ENCODE data around the gene EHMT1. TPM values are rescaled to one million over a fixed set of nuclear protein-coding genes. Genes with fewer than 3 reads are reported as not detected.

The EHMT1 gene
- total and polyA plus RNA-seq, 2 of the 8 experiments (the other 6 are each of a cell fraction or from before 2014, with no cell fraction given) = 95.7 to 163 TPM

DNA sequence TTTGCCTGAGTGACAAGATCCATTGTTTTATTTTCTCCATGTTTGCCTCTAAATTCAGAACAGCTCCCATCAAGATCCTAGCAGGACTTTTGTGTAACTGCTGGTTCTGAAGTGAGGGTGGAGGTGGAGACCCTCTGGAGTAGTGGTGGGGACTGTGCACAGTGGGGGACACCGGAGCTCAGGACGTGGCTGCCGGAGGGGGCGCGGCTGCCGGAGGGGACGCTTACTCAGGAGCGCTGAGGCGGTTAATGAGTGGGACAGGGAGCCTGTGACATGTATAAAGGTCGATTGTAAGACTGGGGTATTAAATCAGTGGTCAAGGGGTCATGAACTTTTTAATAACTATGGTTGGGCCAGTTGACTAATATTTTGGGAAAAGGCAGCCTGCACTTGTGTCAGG, 131.8 kb downstream of the EHMT1 start:
- Histone ChIP-seq H3K36me3 (ENCODE audit: control insufficient read depth in 2 of 4, insufficient read depth in 4 of 4, low read length in 3 of 4) (peaks cover 6 to 26% (median 14%) of the 10 kb centered on the region in 4 experiments; a peak in 7 of 8 replicates), H3K79me1 (ENCODE audit: low read depth, low read length) (peaks cover 4% of the 10 kb centered on the region), H2BK120ac (replicated peaks; ENCODE audit: low read depth, low read length) (no peak overlapping the region), H3K18ac (ENCODE audit: extremely low read depth, low read length) (no peak overlapping the region), H3K27ac (ENCODE audit: low read depth, low read length) (no peak overlapping the region), H4K20me1 (replicated peaks in 1 of 2; ENCODE audit: control insufficient read depth in 1 of 2, insufficient read depth in 2 of 2, low read length in 2 of 2) (peaks cover 2 to 3% of the 10 kb centered on the region in 2 experiments), H3K23ac (ENCODE audit: insufficient read length) (no peak overlapping the region), H3K9me3 (ENCODE audit: insufficient read depth in 2 of 2, low read depth in 1 of 2, low read length in 1 of 2) (no peaks in the 10 kb centered on the region), H2AK5ac (ENCODE audit: low read depth, low read length) (no peak overlapping the region), H3K27me3 (replicated peaks in 1 of 4; ENCODE audit: control insufficient read depth in 3 of 4, extremely low read depth in 1 of 4, insufficient read depth in 3 of 4, low read length in 3 of 4) (no peaks in the 10 kb centered on the region), H3K4me2 (ENCODE audit: insufficient read depth in 1 of 2, low read depth in 2 of 2, low read length in 2 of 2) (no peak overlapping the region), H3K9ac (replicated peaks in 1 of 4; ENCODE audit: extremely low read depth in 1 of 4, low read depth in 3 of 4, low read length in 3 of 4) (no peak overlapping the region), H2BK5ac (ENCODE audit: low read depth, low read length) (no peak overlapping the region), H3K4ac (replicated peaks; ENCODE audit: insufficient read length, low read depth, low read length) (no peak overlapping the region), H2BK12ac (ENCODE audit: low read depth, low read length) (no peak overlapping the region), H3K79me2 (ENCODE audit: control insufficient read depth in 1 of 2, insufficient read depth in 2 of 2, low read length in 2 of 2) (peaks cover 0 to 22% of the 10 kb centered on the region in 2 experiments; a peak in 1 of 4 replicates), H2AFZ (ENCODE audit: low read length) (no peak overlapping the region), H3K4me1 (replicated peaks in 1 of 4; ENCODE audit: control insufficient read depth in 3 of 4, insufficient read depth in 4 of 4, low read length in 3 of 4) (peaks cover under 1 to 2% (median under 1%) of the 10 kb centered on the region in 4 experiments; a peak in 5 of 7 replicates), H2BK20ac (ENCODE audit: low read length) (no peak overlapping the region), H2BK15ac (ENCODE audit: low read length) (no peak overlapping the region), H3K4me3 (ENCODE audit: extremely low read depth in 1 of 4, insufficient read depth in 2 of 4, low read depth in 3 of 4, low read length in 4 of 4) (no peak overlapping the region), H4K8ac (ENCODE audit: extremely low read depth, insufficient read depth, low read length) (no peak overlapping the region), H3K23me2 (ENCODE audit: low read depth, low read length) (no peaks in the 10 kb centered on the region), H3K14ac (ENCODE audit: insufficient read length) (no peak overlapping the region), H3K56ac (replicated peaks; ENCODE audit: insufficient read length, low read depth, low read length) (no peak overlapping the region), H4K91ac (replicated peaks; ENCODE audit: insufficient read length, low read length) (no peak overlapping the region), H4K5ac (ENCODE audit: insufficient read length, low read depth, low read length) (no peak overlapping the region)
- POLR2A ChIA-PET (ENCODE audit: partially characterized antibody) = interaction anchor here (1.4 kb wide), 1 partner anchor 10 kb away, joined by 7 read pairs; no protein-coding TSS in a partner anchor
- 92% methylated on average over 10 of the region's 10 CpGs; no CpG with 5 or more reads in 1 of the 2 experiments for WGBS, 2 experiments (ENCODE audit: extremely low coverage in 1 of 2, insufficient coverage in 1 of 2, insufficient read length in 1 of 2, insufficient replicate concordance in 2 of 2, low coverage in 1 of 2, low lambda C conversion rate in 2 of 2, missing lambda C conversion rate in 1 of 2)
- CTCF ChIA-PET (ENCODE audit: partially characterized antibody) = interaction anchor here (1.0 to 1.8 kb wide), 5 partner anchors 16 to 169 kb away, joined by 3 to 5 read pairs (median 4); no protein-coding TSS in a partner anchor
- no peak for FAIRE-seq
- DNase-seq (ENCODE audit: low read depth in 1 of 2, low spot score in 2 of 2) = no peak
- TF ChIP-seq CBX5 (IDR thresholded peaks at IDR 0.05; ENCODE audit: low read depth, low read length) = no peak

All from H1 (cell line).